Tibial nerve (tissue), 4 donors: Measurements from ENCODE around the gene FHDC1.

Experiments
- EP300 ChIP-seq, 2 donors: sonication (generic); formaldehyde crosslinking; IDR thresholded peaks; one replicate each; pipeline ENCODE4 v1.6.1; 2017; ENCODE audit warnings: antibody characterized with exemption in 2 of 2, mild to moderate bottlenecking in 1 of 2
- POLR2A ChIP-seq, 2 donors: fragments of 450-650 bp; IDR thresholded peaks; one replicate each; pipeline ENCODE4 v1.6.1; 2017; ENCODE audit warnings: antibody characterized with exemption in 2 of 2, mild to moderate bottlenecking in 2 of 2, moderate library complexity in 2 of 2
- TF ChIP-seq, protein P1 (sequence below), 5 experiments: fragments of 200-600 bp in 3 of 5; fragments of 450-650 bp in 2 of 5; sonication (generic) in 3 of 5; IDR thresholded peaks; one replicate each; pipeline ENCODE4 v1.5.1; 2016 to 2019; ENCODE audit warnings: antibody characterized with exemption in 5 of 5, mild to moderate bottlenecking in 3 of 5, moderate library complexity in 2 of 5

DNA sequence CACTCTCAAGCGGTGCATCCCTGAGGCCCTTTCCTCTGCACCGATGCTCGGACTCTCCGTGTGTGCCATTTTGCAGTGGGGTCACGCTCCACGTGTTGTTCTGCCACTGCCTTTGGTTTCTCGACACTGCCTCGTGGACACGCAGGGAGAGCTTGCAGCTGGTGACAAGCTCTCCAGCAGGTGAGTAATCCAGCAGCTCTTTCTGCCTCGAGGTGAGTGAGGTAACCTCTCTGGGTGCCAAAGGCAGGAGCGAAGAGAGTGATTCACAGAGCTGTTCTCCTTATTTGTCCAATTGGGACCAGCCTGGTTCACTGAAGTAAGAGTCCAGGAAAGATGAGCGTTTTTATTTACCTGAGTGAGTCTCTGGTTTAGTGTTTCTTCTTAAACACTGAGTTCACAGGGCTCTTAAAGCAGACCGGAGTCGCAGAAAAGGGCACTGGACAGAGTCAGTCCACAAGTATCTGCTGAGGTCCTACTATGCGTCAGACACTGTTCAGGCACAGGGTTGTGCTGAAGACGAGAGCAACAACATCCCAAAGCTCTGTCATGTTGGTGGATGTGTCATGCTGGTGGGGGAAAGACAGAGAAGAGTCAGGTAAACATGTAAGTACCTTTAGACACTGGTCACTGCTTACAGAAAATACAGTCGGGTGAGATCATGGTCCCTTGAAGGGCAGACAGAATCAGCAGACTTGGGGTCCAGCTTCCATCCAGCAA lies 61.8 kb downstream of the FHDC1 start:
- TF ChIP-seq, protein P1, sequence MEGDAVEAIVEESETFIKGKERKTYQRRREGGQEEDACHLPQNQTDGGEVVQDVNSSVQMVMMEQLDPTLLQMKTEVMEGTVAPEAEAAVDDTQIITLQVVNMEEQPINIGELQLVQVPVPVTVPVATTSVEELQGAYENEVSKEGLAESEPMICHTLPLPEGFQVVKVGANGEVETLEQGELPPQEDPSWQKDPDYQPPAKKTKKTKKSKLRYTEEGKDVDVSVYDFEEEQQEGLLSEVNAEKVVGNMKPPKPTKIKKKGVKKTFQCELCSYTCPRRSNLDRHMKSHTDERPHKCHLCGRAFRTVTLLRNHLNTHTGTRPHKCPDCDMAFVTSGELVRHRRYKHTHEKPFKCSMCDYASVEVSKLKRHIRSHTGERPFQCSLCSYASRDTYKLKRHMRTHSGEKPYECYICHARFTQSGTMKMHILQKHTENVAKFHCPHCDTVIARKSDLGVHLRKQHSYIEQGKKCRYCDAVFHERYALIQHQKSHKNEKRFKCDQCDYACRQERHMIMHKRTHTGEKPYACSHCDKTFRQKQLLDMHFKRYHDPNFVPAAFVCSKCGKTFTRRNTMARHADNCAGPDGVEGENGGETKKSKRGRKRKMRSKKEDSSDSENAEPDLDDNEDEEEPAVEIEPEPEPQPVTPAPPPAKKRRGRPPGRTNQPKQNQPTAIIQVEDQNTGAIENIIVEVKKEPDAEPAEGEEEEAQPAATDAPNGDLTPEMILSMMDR (IDR thresholded peaks at IDR 0.05): no peak
- TF ChIP-seq EP300 (IDR thresholded peaks at IDR 0.05): no peak
- no peak for TF ChIP-seq POLR2A (IDR thresholded peaks at IDR 0.05)
